Ectodermal cell (in vitro differentiated cells): ENCODE results near the gene ENPP3.

ENCODE experiments used
- H3K27ac ChIP-seq: 2 replicates; pipeline ENCODE4 v1.7.0; 2013; ENCODE audit warnings: mild to moderate bottlenecking, low read depth, low read length; ENCODE audit not compliant: insufficient read depth, poor library complexity, severe bottlenecking
- H3K27me3 ChIP-seq: 2 replicates; pipeline ENCODE4 v1.7.0; 2013; ENCODE audit warnings: mild to moderate bottlenecking, low read length; ENCODE audit not compliant: insufficient read depth, control insufficient read depth, poor library complexity, severe bottlenecking
- H3K36me3 ChIP-seq: one replicate; pipeline ENCODE4 v1.7.0; 2013; ENCODE audit warnings: low read length; ENCODE audit not compliant: control insufficient read depth, insufficient read depth
- H3K4me1 ChIP-seq: one replicate; pipeline ENCODE4 v1.7.0; 2013; ENCODE audit warnings: low read length; ENCODE audit not compliant: control insufficient read depth, insufficient read depth
- H3K4me3 ChIP-seq: 2 replicates; pipeline ENCODE4 v1.7.0; 2013; ENCODE audit warnings: low read depth, low read length, control low read depth; ENCODE audit not compliant: insufficient read depth
- H3K9me3 ChIP-seq: 2 replicates; pipeline ENCODE4 v1.7.0; 2013; ENCODE audit warnings: mild to moderate bottlenecking, low read length, moderate library complexity; ENCODE audit not compliant: control insufficient read depth
- WGBS, 2 experiments: methylation state at CpG; one replicate each; pipeline ENCODE4 v1.1.7; 2013; ENCODE audit warnings: missing lambda C conversion rate in 2 of 2; 5-methylcytosine and 5-hydroxymethylcytosine counted together

The ENPP3 gene

GRCh38 chr6:131729550-131729949 is 92.4 kb downstream of the ENPP3 start:
- 97 to 100% methylated on average over 3 of the region's 4 CpGs for WGBS, 2 experiments
- H3K4me3 ChIP-seq: no peak overlapping the region
- no peaks in the 10 kb centered on the region for H3K9me3 ChIP-seq
- no peaks in the 10 kb centered on the region for H3K36me3 ChIP-seq
- H3K27ac ChIP-seq: no peak overlapping the region
- H3K4me1 ChIP-seq: no peaks in the 10 kb centered on the region
- H3K27me3 ChIP-seq: no peaks in the 10 kb centered on the region

GRCh38 chr6:131730264-131730663 is 93.2 kb downstream of the ENPP3 start:
- no peaks in the 10 kb centered on the region for H3K27me3 ChIP-seq
- WGBS, 2 experiments: 92 to 97% methylated on average over 5 of the region's 5 CpGs

DNA sequence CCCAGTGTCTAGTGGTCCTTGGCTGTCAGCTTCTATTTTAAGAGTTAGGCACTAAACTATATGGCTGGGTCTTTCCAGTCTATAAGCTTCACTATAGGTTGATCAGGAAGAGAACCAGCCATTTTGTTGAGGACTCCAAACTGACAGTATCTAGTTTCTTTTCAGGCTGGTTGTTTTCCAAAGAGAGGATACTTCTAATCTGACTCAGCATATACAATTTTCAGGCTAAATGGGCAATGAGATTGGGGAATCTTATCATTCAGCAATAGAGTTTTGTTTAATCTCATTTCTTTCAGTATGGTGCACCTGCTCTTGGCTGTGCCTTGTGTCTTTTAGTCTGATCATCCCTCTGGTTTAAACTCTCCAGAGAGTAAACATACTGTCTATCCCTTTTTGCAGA is 94.1 kb downstream of the ENPP3 start:
- no peak overlapping the region for H3K27ac ChIP-seq
- H3K4me3 ChIP-seq: no peak overlapping the region
- no peaks in the 10 kb centered on the region for H3K36me3 ChIP-seq
- no peaks in the 10 kb centered on the region for H3K9me3 ChIP-seq
- H3K4me1 ChIP-seq: no peaks in the 10 kb centered on the region
- no peaks in the 10 kb centered on the region for H3K27me3 ChIP-seq

More at GRCh38 chr6:131730264-131730663, 93.2 kb downstream of the ENPP3 start:
- Histone ChIP-seq H3K9me3 (no peaks in the 10 kb centered on the region), H3K36me3 (no peaks in the 10 kb centered on the region), H3K27ac (no peak overlapping the region), H3K4me3 (no peak overlapping the region), H3K4me1 (no peaks in the 10 kb centered on the region)

DNA sequence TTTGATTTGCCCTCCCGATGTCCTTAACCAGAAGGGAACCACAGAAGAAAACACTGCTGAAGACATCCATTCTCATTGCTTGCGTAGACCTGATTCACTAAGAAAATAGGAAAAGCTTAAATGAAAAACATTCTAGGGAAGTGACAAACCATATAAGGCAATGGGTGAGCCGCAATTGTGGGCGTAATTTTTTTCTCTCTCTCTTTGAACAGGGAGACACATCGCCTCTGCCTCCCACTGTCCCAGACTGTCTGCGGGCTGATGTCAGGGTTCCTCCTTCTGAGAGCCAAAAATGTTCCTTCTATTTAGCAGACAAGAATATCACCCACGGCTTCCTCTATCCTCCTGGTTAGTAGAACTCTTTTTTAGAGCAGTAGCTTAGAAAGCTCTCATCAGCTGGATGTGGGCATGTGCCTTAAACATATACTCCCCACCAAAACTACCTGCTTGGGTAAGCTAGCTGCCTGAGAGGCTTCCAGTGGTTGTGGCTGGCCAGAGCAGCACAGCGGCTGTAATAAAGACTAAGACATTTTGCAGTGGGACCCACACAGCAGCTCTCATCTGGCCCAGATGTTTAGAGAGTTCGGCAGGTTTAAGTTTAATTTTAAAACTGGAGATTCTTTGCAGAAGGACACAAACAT is 96.4 kb downstream of the ENPP3 start:
- H3K27ac ChIP-seq: no peak overlapping the region
- 89 to 91% methylated on average over 9 of the region's 9 CpGs for WGBS, 2 experiments
- H3K36me3 ChIP-seq: no peaks in the 10 kb centered on the region
- H3K4me1 ChIP-seq: no peaks in the 10 kb centered on the region
- H3K27me3 ChIP-seq: no peaks in the 10 kb centered on the region
- no peaks in the 10 kb centered on the region for H3K9me3 ChIP-seq
- H3K4me3 ChIP-seq: no peak overlapping the region

- no peaks in the 10 kb centered on the region for H3K36me3 ChIP-seq
- no peak overlapping the region for H3K4me3 ChIP-seq
- H3K27ac ChIP-seq: no peak overlapping the region
- WGBS, 2 experiments: 90 to 94% methylated on average over 9 of the region's 9 CpGs
- H3K9me3 ChIP-seq: no peaks in the 10 kb centered on the region
- no peaks in the 10 kb centered on the region for H3K4me1 ChIP-seq
- H3K27me3 ChIP-seq: no peaks in the 10 kb centered on the region
These were observed 99.0 kb downstream of the ENPP3 start for GRCh38 chr6:131736003-131736596.

DNA sequence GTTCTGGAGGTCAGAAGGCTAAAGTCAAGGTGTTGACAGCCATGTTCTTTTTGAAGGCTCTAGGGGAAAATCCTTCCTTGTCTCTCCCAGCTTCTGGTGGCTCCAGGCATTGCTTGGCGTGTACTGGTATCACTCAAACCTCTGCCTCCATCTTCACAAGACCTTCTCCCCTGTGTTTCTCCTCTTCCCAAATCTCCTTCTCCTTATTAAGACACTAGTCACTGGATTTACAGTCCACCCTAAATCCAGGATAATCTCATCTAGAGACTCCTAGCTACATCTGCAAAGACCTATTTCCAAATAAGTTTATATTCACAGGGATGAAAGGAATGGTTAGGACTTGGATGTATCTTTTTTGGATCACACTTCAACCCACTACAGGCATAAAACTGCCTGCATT is 99.7 kb downstream of the ENPP3 start:
- Histone ChIP-seq H3K27ac (no peak overlapping the region), H3K4me3 (no peak overlapping the region), H3K27me3 (no peaks in the 10 kb centered on the region), H3K9me3 (no peaks in the 10 kb centered on the region), H3K4me1 (no peaks in the 10 kb centered on the region), H3K36me3 (no peaks in the 10 kb centered on the region)
- WGBS, 2 experiments: 88 to 100% methylated on average over 1 of the region's 1 CpG

DNA sequence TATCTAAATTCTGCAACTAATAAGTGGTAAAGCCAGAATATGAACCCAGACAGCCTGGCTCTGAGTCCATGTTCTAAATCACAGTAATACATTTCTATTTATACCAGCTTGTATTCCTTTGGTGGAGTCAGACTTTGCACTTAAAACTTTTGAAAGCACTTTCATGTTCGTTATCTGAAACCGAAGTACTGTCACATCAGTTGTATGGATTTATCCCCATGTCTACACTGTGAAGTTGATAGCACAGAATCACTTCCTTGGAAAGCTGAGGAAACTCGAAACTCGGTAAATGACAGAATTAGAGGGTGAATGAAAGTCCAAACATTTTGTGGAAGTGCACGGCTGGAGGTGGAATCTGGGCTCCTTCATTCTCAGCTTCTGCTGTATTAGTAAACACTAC is 102.0 kb downstream of the ENPP3 start:
- Histone ChIP-seq H3K4me3 (no peak overlapping the region), H3K36me3 (no peaks in the 10 kb centered on the region), H3K27me3 (no peaks in the 10 kb centered on the region), H3K4me1 (no peaks in the 10 kb centered on the region), H3K9me3 (no peaks in the 10 kb centered on the region), H3K27ac (no peak overlapping the region)
- 93 to 95% methylated on average over 5 of the region's 5 CpGs for WGBS, 2 experiments

DNA sequence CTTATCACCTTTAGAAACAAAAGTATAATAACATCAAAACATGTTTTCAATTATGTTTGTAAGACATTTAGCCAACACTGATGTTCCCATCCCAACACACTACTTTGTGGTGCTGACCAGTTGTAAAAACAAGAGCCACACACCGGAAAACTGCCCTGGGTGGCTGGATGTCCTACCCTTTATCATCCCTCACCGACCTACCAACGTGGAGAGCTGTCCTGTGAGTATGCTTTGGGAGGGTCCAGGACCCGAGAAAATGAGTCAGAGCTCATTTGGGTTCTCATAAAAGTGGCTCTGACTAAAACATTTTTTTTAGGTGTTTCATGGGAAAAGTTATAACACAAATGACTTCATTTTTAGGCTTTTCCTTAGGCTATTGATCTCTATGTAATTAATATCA is 103.1 kb downstream of the ENPP3 start:
- Histone ChIP-seq H3K9me3 (no peaks in the 10 kb centered on the region), H3K27ac (no peak overlapping the region), H3K27me3 (no peaks in the 10 kb centered on the region), H3K4me3 (no peak overlapping the region), H3K4me1 (no peaks in the 10 kb centered on the region), H3K36me3 (no peaks in the 10 kb centered on the region)
- 89% methylated on average over 4 of the region's 4 CpGs for WGBS, 2 experiments

DNA sequence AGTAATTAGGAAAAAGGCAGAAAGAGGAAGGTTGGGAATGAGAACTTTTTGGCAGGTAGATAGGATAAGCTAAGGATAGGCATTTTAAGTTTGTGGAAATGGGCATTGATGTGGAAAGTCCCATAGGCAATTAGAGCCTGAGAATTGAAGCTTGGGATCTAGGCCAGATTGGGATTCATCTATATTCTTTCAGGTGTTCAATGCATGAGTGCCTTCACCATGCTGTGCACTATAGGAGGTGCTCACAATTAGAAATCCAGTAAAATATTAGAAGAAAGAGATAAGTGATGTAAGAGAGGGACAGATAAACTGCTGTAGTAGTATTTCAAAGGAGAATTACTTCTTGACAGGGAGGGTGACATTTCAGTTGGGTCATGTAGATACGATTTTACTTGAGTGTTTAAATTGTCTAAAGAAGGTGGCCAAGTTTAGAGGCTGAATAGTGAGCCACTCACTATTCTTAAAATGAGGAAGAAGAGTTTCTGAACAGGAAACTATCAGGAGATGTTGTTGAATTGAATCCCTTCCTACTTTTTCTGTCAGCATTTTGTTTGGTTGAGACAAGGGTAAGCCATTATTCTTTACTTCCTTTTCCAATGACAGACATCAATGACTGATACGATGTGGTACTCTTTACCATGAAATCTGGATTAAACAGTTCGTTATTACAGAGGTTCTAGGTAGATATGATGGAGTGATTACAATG is 104.7 kb downstream of the ENPP3 start:
- H3K4me3 ChIP-seq: no peak overlapping the region
- no peaks in the 10 kb centered on the region for H3K27me3 ChIP-seq
- H3K4me1 ChIP-seq: no peaks in the 10 kb centered on the region
- no peak overlapping the region for H3K27ac ChIP-seq
- H3K36me3 ChIP-seq: no peaks in the 10 kb centered on the region
- 89 to 95% methylated on average over 3 of the region's 3 CpGs for WGBS, 2 experiments
- no peaks in the 10 kb centered on the region for H3K9me3 ChIP-seq

DNA sequence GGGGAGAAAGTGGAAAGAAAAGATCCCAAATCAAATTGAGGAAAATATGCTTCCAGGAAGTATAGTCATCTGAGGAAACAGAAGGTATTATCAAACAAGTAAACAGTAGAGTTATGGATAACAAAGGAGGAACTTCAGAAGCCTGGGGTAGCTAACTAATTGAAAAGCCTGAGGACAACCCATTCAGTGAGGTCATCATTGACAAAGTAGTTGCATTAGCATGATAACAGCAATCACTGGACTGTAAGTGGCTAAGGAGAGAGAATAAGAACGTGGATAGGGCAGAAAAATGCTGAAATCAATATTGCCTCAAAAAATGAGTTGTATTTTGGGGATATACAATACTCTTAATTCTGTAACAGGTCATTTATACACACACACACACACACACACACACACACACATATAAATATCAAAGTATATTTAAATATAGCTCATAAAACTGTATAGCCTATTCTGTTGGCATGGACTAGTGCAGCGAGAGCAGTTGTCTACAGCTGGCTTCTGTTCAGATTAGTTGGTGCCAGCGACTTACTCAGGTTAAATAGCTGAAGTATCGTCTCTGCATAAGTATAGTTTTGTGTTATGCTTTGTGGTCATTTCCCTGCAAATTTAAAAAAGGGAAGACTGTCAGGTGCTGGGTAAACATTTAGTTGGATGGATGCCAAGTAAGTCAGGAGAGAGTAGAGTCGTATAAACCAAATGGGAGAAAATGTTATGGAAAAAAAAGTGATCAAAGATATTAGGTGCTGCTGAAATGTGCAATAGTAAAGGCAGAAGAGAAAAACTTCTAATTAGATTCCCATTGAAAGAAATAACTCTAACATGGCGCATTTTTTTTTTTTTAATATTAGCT is 107.6 kb downstream of the ENPP3 start:
- H3K27me3 ChIP-seq: no peaks in the 10 kb centered on the region
- no peaks in the 10 kb centered on the region for H3K4me1 ChIP-seq
- no peak overlapping the region for H3K27ac ChIP-seq
- WGBS, 2 experiments: 74 to 86% methylated on average over 5 to 6 of the region's 6 CpGs
- H3K9me3 ChIP-seq: no peaks in the 10 kb centered on the region
- H3K4me3 ChIP-seq: no peak overlapping the region
- H3K36me3 ChIP-seq: no peaks in the 10 kb centered on the region
